GM19035 (cell line): Measurements from ENCODE around the gene GRAPL.
"Not testable (repeated sequence)": the region's sequence is repeated elsewhere in the genome, so short reads cannot be mapped to it uniquely, and the experiment has no call there.

Source experiments
- ATAC-seq: cut with Tn5 transposase; IDR thresholded peaks from one replicate; pipeline ENCODE4 v1.9.1; 2021; ENCODE audit not compliant: unreplicated experiment

GRAPL gene

GRCh38 chr17:19127148-19127980 lies at the start of gene GRAPL:
GRAPL (plus strand) TSS chr17:19127589; CDS start chr17:19127620, 31 bp downstream.
- ATAC-seq: not testable (repeated sequence)

- ATAC-seq: not testable (repeated sequence)
Measured at GRCh38 chr17:19088804-19089685, 38.3 kb upstream of the GRAPL start.

- ATAC-seq: not testable (repeated sequence)
Measured at GRCh38 chr17:19090058-19090772, 37.2 kb upstream of the GRAPL start.

GRCh38 chr17:19092737-19093683 lies 34.4 kb upstream of the GRAPL start:
- not testable (repeated sequence) for ATAC-seq

GRCh38 chr17:19093684-19094438 lies 33.5 kb upstream of the GRAPL start:
- not testable (repeated sequence) for ATAC-seq

GRCh38 chr17:19108517-19108916 lies 18.9 kb upstream of the GRAPL start:
- not testable (repeated sequence) for ATAC-seq

- ATAC-seq: peak; percentile 20
Measured at GRCh38 chr17:19110189-19111097, 16.9 kb upstream of the GRAPL start.

- peak; percentile 45 for ATAC-seq
Measured at GRCh38 chr17:19111111-19111711, 16.2 kb upstream of the GRAPL start.

- peak; percentile 34 for ATAC-seq
Measured at GRCh38 chr17:19111801-19112458, 15.5 kb upstream of the GRAPL start.

- not testable (repeated sequence) for ATAC-seq
Measured at GRCh38 chr17:19112459-19112826, 14.9 kb upstream of the GRAPL start.

- not testable (repeated sequence) for ATAC-seq
Measured at GRCh38 chr17:19118695-19119094, 8.7 kb upstream of the GRAPL start.

- ATAC-seq: not testable (repeated sequence)
Measured at GRCh38 chr17:19125289-19125688, 2.1 kb upstream of the GRAPL start.

GRCh38 chr17:19129500-19129899 lies 2.1 kb downstream of the GRAPL start:
- not testable (repeated sequence) for ATAC-seq

- not testable (repeated sequence) for ATAC-seq
Measured at GRCh38 chr17:19131108-19131507, 3.7 kb downstream of the GRAPL start.

GRCh38 chr17:19131772-19132171 lies 4.4 kb downstream of the GRAPL start:
- not testable (repeated sequence) for ATAC-seq

GRCh38 chr17:19133793-19134192 lies 6.4 kb downstream of the GRAPL start:
- ATAC-seq: not testable (repeated sequence)

- not testable (repeated sequence) for ATAC-seq
Measured at GRCh38 chr17:19135391-19135790, 8.0 kb downstream of the GRAPL start.
